K562 (cell line): Measurements from ENCODE around the gene PATJ. TPM values are rescaled to one million over a fixed set of nuclear protein-coding genes. Genes with fewer than 3 reads are reported as not detected.

Source experiments
- ARID3A ChIP-seq: IDR thresholded peaks from 2 replicates; pipeline ENCODE4 v1.6.1; 2012; ENCODE audit warnings: low read depth, low read length, improper control_type of control experiment, borderline replicate concordance
- ELF2 ChIP-seq: fragments of 250-450 bp; sonication (Bioruptor Pico); IDR thresholded peaks from 2 replicates; pipeline ENCODE4 v1.5.0; 2021; ENCODE audit warnings: mild to moderate bottlenecking
- ETV6 ChIP-seq, 3 experiments: fragments of 150-350 bp in 1 of 3; sonication (generic) in 1 of 3; formaldehyde crosslinking in 1 of 3; IDR thresholded peaks; 2 replicates each; pipeline versions ENCODE4 v1.6.1 to v1.8.0; 2014 to 2022; ENCODE audit warnings: borderline replicate concordance in 2 of 3, low read depth in 2 of 3, antibody characterized with exemption in 1 of 3, low read length in 1 of 3, mild to moderate bottlenecking in 1 of 3, missing genetic modification reagents in 1 of 3
- FOXM1 ChIP-seq, 2 experiments: fragments of 450-650 bp in 1 of 2; sonication (generic) in 1 of 2; formaldehyde crosslinking in 1 of 2; IDR thresholded peaks; 2 replicates each; pipeline versions ENCODE4 v1.6.1 to v1.9.0; 2017 to 2022; ENCODE audit warnings: low read depth in 2 of 2, mild to moderate bottlenecking in 2 of 2, missing genetic modification reagents in 1 of 2, moderate library complexity in 1 of 2
- HINFP ChIP-seq: fragments of 450-650 bp; conservative IDR thresholded peaks from 2 replicates; pipeline ENCODE4 v1.6.1; 2016; ENCODE audit warnings: missing genetic modification characterization, low read depth, mild to moderate bottlenecking, control low read depth, missing compliant biosample characterization
- HMGXB4 ChIP-seq: sonication (generic); formaldehyde crosslinking; IDR thresholded peaks from 2 replicates; pipeline ENCODE4 v1.8.1; 2023; ENCODE audit warnings: mild to moderate bottlenecking, missing genetic modification reagents
- ID3 ChIP-seq, 2 experiments: fragments of 250-450 bp in 1 of 2; fragments of 450-650 bp in 1 of 2; sonication (Bioruptor Pico) in 1 of 2; IDR thresholded peaks; 2 replicates each; pipeline versions ENCODE4 v1.6.1 to v1.8.0; 2016 to 2021; ENCODE audit warnings: mild to moderate bottlenecking in 2 of 2, moderate library complexity in 2 of 2, missing compliant biosample characterization in 1 of 2, missing genetic modification characterization in 1 of 2
- IFI16 ChIP-seq: fragments of 250-450 bp; sonication (Bioruptor Pico); IDR thresholded peaks from 2 replicates; pipeline ENCODE4 v2.1.2; 2022; ENCODE audit warnings: mild to moderate bottlenecking, inconsistent platforms
- MTA3 ChIP-seq: fragments of 450-650 bp; formaldehyde crosslinking; IDR thresholded peaks from 2 replicates; pipeline ENCODE4 v1.6.1; 2017; ENCODE audit warnings: mild to moderate bottlenecking, borderline replicate concordance
- NFIC ChIP-seq: fragments of 450-650 bp; IDR thresholded peaks from 2 replicates; pipeline ENCODE4 v1.6.1; 2017; ENCODE audit warnings: mild to moderate bottlenecking, inconsistent platforms
- THAP7 ChIP-seq: fragments of 250-450 bp; sonication (Bioruptor Pico); IDR thresholded peaks from 2 replicates; pipeline ENCODE4 v1.5.0; 2021
- ZNF584 ChIP-seq: fragments of 200-800 bp; sonication (Bioruptor generic); IDR thresholded peaks from 2 replicates; pipeline ENCODE4 v1.6.1; 2016; ENCODE audit warnings: low read depth, mild to moderate bottlenecking, missing genetic modification characterization, missing compliant biosample characterization
- polyA plus RNA-seq, 8 experiments: library from polyadenylated mRNA; depleted of rRNA in 4 of 8; stranded (reverse) in 5 of 8; unstranded in 3 of 8; fragments of >200 nt; fragmentation: Nextera tagmentation in 2 of 8; fragmentation: Illumina TruSeq in 1 of 8; extraction: Ambion mirVana in 2 of 8; extraction: Trizol in 1 of 8; gene quantifications; 2 replicates each; pipeline versions ENCODE4 v1.2.1 to v1.2.3, GENCODE V29; 2011 to 2014; ENCODE audit warnings: inconsistent platforms in 1 of 8, missing spikeins in 1 of 8
- total RNA-seq, 7 experiments: library from RNA; depleted of rRNA in 6 of 7; stranded (reverse); fragments of >200 nt in 6 of 7; fragmentation: Illumina TruSeq in 2 of 7; extraction: Trizol in 2 of 7; gene quantifications; 2 replicates each; pipeline versions ENCODE4 v1.2.1 to v1.2.3, GENCODE V29; 2011 to 2021; ENCODE audit warnings: low replicate concordance in 1 of 7

Gene PATJ
- total and polyA plus RNA-seq, 9 of the 15 experiments (the other 6 are each of a cell fraction or from before 2014, with no cell fraction given), result 0.22 TPM; not detected in 8

GRCh38 chr1:61724813-61725694, 17.2 kb upstream of the PATJ start, which contains the start of gene TM2D1 (continued):
- peak; percentile 17; the same call in 1 of the 2 replicates for TF ChIP-seq THAP7
- TF ChIP-seq IFI16 (CRISPR knock-in tag), result no peak
- no peak for TF ChIP-seq ARID3A
- peak; percentile 66 for TF ChIP-seq FOXM1 (IDR thresholded peaks at IDR 0.05; ENCODE audit: low read depth)
- TF ChIP-seq FOXM1 (CRISPR knock-in tag; IDR thresholded peaks at IDR 0.05; ENCODE audit: low read depth), result peak; percentile 84; the same call in 1 of the 2 replicates
- no peak for TF ChIP-seq ZNF584 (CRISPR knock-in tag)
- TF ChIP-seq ELF2 (CRISPR knock-in tag), result peak; percentile 77
- peak; percentile 65; the same call in 1 of the 2 replicates for TF ChIP-seq MTA3
- TF ChIP-seq NFIC, result peak; percentile 59
- TF ChIP-seq HINFP (tag), result no peak
- TF ChIP-seq ID3 (CRISPR knock-in tag; IDR thresholded peaks at IDR 0.05), result no peak
- TF ChIP-seq ID3 (tag; IDR thresholded peaks at IDR 0.05), result 0 out of 2 replicates have a peak, but pooled peaks have one; percentile 52
- peak; percentile 71; the same call in 1 of the 2 replicates for TF ChIP-seq HMGXB4 (CRISPR knock-in tag)
- peak in 1 of 2 experiments; percentile 84; a peak in 2 of 4 replicates for TF ChIP-seq ETV6 (IDR thresholded peaks at IDR 0.05; ENCODE audit: borderline replicate concordance in 1 of 2, low read depth in 2 of 2, low read length in 1 of 2)
- TF ChIP-seq ETV6 (CRISPR knock-in tag; IDR thresholded peaks at IDR 0.05; ENCODE audit: borderline replicate concordance), result no peak
